CD4-positive, alpha-beta T cell (primary cell): Measurements from ENCODE around the gene TAF3. TPM values are rescaled to one million over a fixed set of nuclear protein-coding genes. Genes with fewer than 3 reads are reported as not detected.
"Not testable (repeated sequence)": the region's sequence is repeated elsewhere in the genome, so short reads cannot be mapped to it uniquely, and the experiment has no call there.

Experiments
- ATAC-seq: fragments of 200-7000 bp; cut with Tn5 transposase; one replicate; pipeline ENCODE4 v1.10.0; 2022; ENCODE audit warnings: mild to moderate bottlenecking; ENCODE audit not compliant: poor library complexity
- CTCF ChIA-PET: fragments of 350-600 bp; sonication (Branson Sonifier 250); formaldehyde crosslinking; loops from one replicate; lab custom pipeline; 2021; ENCODE audit warnings: antibody characterized with exemption, inconsistent platforms; lab: Charles Lee
- POLR2A ChIA-PET: fragments of 350-600 bp; sonication (Branson Sonifier 250); formaldehyde crosslinking; loops from one replicate; lab custom pipeline; 2021; ENCODE audit warnings: antibody characterized with exemption, inconsistent platforms; lab: Charles Lee
- DNase-seq, 14 experiments: peaks; one replicate each; pipeline ENCODE4 v3.0.0-alpha.2; 2013 to 2020; ENCODE audit warnings: mixed read lengths in 2 of 14
- H3K27ac ChIP-seq, 2 donors: one replicate each; pipeline versions ENCODE4 v1.5.1 to v1.7.0; 2013; ENCODE audit warnings: low read length in 2 of 2, low read depth in 1 of 2, mild to moderate bottlenecking in 1 of 2
- H3K27me3 ChIP-seq, 2 experiments: 1 replicate in 1 of 2; 2 replicates in 1 of 2; pipeline versions ENCODE4 v1.6.1 to v1.7.0; 2013; ENCODE audit warnings: low read length in 2 of 2, control low read depth in 1 of 2, mild to moderate bottlenecking in 1 of 2, moderate library complexity in 1 of 2; ENCODE audit not compliant: insufficient read depth in 2 of 2, control insufficient read depth in 1 of 2
- H3K36me3 ChIP-seq: one replicate; pipeline ENCODE4 v1.6.1; 2013; ENCODE audit warnings: low read length, control low read depth; ENCODE audit not compliant: insufficient read depth
- H3K4me1 ChIP-seq: one replicate; pipeline ENCODE4 v1.6.1; 2013; ENCODE audit warnings: low read length, control low read depth; ENCODE audit not compliant: insufficient read depth
- H3K4me3 ChIP-seq: one replicate; pipeline ENCODE4 v1.5.1; 2013; ENCODE audit warnings: mild to moderate bottlenecking, low read length, moderate library complexity
- H3K9me3 ChIP-seq, 2 experiments: 1 replicate in 1 of 2; 2 replicates in 1 of 2; pipeline versions ENCODE4 v1.6.1 to v1.7.0; 2013; ENCODE audit warnings: low read length in 2 of 2, mild to moderate bottlenecking in 2 of 2, control low read depth in 1 of 2, moderate library complexity in 1 of 2; ENCODE audit not compliant: control insufficient read depth in 1 of 2, insufficient read depth in 1 of 2
- H3K27ac Mint-ChIP-seq: one replicate; pipeline ENCODE4 v1.8.0; 2020; ENCODE audit warnings: mixed read lengths
- H3K27me3 Mint-ChIP-seq: one replicate; pipeline ENCODE4 v1.8.0; 2021; ENCODE audit warnings: mixed read lengths
- H3K36me3 Mint-ChIP-seq: one replicate; pipeline ENCODE4 v1.8.0; 2021; ENCODE audit warnings: low read depth, mixed read lengths
- H3K4me1 Mint-ChIP-seq: one replicate; pipeline ENCODE4 v1.8.0; 2021; ENCODE audit warnings: low read depth, mixed read lengths
- H3K4me3 Mint-ChIP-seq: one replicate; pipeline ENCODE4 v1.8.0; 2020; ENCODE audit warnings: mild to moderate bottlenecking, mixed read lengths
- H3K9me3 Mint-ChIP-seq: one replicate; pipeline ENCODE4 v1.8.0; 2020; ENCODE audit warnings: mixed read lengths
- CTCF ChIP-seq: fragments of 200-600 bp; IDR thresholded peaks from one replicate; pipeline ENCODE4 v1.8.0; 2022; ENCODE audit warnings: antibody characterized with exemption, mild to moderate bottlenecking
- intact Hi-C, 2 experiments: fragments of 100-400 bp; cut with DNase I in 1 of 2; cut with micrococcal nuclease in 1 of 2; formaldehyde crosslinking; loops; one replicate each; pipeline versions ENCODE4 v1.15.1 to v1.9.0; 2023 to 2025; cut with DNase I, micrococcal nuclease
- total RNA-seq, 174 experiments: library from RNA in 2 of 174; stranded (reverse) in 2 of 174; gene quantifications; one replicate each; pipeline ENCODE4 v1.2.3 and lab custom pipeline; 2021 to 2026

TAF3 gene
- total RNA-seq, 2 experiments from 2014 or later: 12.6 to 12.8 TPM

- ChIA-PET POLR2A (interaction anchor here (0.6 to 2.4 kb wide), 2 partner anchors 11 to 657 kb away, joined by 3 to 7 read pairs; partner anchors contain the start of genes ATP5F1C and KIN), CTCF (no interaction called here)
- Mint-ChIP-seq H3K27ac (no peak overlapping the region), H3K36me3 (peaks cover 85% of the 10 kb centered on the region), H3K27me3 (no peaks in the 10 kb centered on the region), H3K4me1 (no peaks in the 10 kb centered on the region), H3K4me3 (no peak overlapping the region), H3K9me3 (no peaks in the 10 kb centered on the region)
- intact Hi-C loops: no loop called here
- Histone ChIP-seq H3K9me3 (no peaks in the 10 kb centered on the region), H3K27ac (no peak overlapping the region), H3K27me3 (no peaks in the 10 kb centered on the region), H3K4me3 (no peak overlapping the region), H3K36me3 (peaks cover 69% of the 10 kb centered on the region), H3K4me1 (no peaks in the 10 kb centered on the region)
- no peak for DNase-seq
- ATAC-seq: no peak
- TF ChIP-seq CTCF: no peak
These were observed 41.5 kb upstream of the TAF3 start for GRCh38 chr10:7776777-7777176.

- not testable (repeated sequence) for H3K27me3 Mint-ChIP-seq, ATAC-seq
These were observed 36.1 kb upstream of the TAF3 start for GRCh38 chr10:7782194-7782593.

DNA sequence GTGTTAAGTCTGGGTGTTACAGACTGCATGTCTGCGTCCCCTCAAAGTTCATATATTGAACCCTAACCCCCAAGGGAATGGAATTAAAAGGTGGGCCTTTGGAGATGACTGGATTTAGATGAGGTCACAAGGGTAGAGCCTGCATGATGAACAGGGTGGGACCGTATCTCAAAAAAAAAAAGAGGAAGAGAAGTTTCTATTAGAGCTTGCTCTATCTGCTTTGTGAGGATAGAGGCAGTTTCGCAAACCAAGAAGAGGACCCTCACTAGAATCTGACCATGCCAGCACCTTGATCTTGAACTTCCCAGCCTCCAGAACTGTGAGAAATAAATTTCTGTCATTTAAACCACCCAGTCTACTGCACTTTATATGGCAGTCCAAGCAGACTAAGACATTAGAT, 31.9 kb upstream of the TAF3 start:
- Mint-ChIP-seq H3K27me3 (no peaks in the 10 kb centered on the region), H3K4me3 (no peak overlapping the region), H3K36me3 (peaks cover 12% of the 10 kb centered on the region), H3K9me3 (no peaks in the 10 kb centered on the region), H3K27ac (no peak overlapping the region), H3K4me1 (peaks cover 51% of the 10 kb centered on the region)
- peaks cover 10% of the 10 kb centered on the region for H3K36me3 ChIP-seq
- DNase-seq: no peak
- no peak overlapping the region for H3K27ac ChIP-seq
- intact Hi-C loops: loop anchor here in 1 of 2 experiments (10.0 kb wide), 1 partner anchor 372 kb away; the partner anchor contains the start of gene SFMBT2
- no peak overlapping the region for H3K4me3 ChIP-seq
- H3K9me3 ChIP-seq: no peaks in the 10 kb centered on the region
- TF ChIP-seq CTCF: no peak
- H3K27me3 ChIP-seq: no peaks in the 10 kb centered on the region
- ATAC-seq: no peak
- H3K4me1 ChIP-seq: peaks cover 22% of the 10 kb centered on the region
- ChIA-PET POLR2A (interaction anchor here (3.8 kb wide), 1 partner anchor 32 kb away, joined by 135 read pairs; the partner anchor contains the start of gene TAF3), CTCF (no interaction called here)

More at GRCh38 chr10:7782194-7782593, 36.1 kb upstream of the TAF3 start:
- Mint-ChIP-seq H3K4me1 (peaks cover 24% of the 10 kb centered on the region), H3K36me3 (peaks cover 46% of the 10 kb centered on the region)
- H3K4me1 ChIP-seq, H3K27ac ChIP-seq, H3K9me3 Mint-ChIP-seq, H3K4me3 Mint-ChIP-seq, H3K4me3 ChIP-seq, POLR2A ChIA-PET, H3K27me3 ChIP-seq, H3K9me3 ChIP-seq, H3K27ac Mint-ChIP-seq, DNase-seq: not testable (repeated sequence)
- intact Hi-C loops: loop anchor here in 1 of 2 experiments (10.0 kb wide), 1 partner anchor 367 kb away; the partner anchor contains the start of gene SFMBT2
- peaks cover 40% of the 10 kb centered on the region for H3K36me3 ChIP-seq
- CTCF ChIA-PET: interaction anchor here (0.7 kb wide), 1 partner anchor 241 kb away, joined by 3 read pairs; no protein-coding TSS in a partner anchor
